ENCODE data around the gene SLC39A11.
"Not testable (repeated sequence)": the region's sequence is repeated elsewhere in the genome, so short reads cannot be mapped to it uniquely, and the experiment has no call there.

SLC39A11 gene

DNA sequence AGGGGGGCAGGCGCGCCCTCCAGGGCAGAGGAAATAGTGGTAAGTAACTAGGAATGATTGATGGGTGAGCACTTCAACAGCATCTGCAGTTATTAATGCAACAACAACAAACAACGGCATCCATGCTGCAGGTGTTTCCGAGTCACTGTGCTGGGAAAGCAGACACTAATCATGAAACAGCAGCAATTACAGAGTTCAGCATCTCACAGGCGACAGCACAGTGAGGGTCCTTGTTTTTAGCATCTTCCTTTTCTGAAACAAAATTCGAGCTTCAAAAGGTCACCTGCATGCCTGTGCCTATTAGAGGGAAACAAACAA is 191.9 kb downstream of the SLC39A11 start:
- no peak for DNase-seq

DNA sequence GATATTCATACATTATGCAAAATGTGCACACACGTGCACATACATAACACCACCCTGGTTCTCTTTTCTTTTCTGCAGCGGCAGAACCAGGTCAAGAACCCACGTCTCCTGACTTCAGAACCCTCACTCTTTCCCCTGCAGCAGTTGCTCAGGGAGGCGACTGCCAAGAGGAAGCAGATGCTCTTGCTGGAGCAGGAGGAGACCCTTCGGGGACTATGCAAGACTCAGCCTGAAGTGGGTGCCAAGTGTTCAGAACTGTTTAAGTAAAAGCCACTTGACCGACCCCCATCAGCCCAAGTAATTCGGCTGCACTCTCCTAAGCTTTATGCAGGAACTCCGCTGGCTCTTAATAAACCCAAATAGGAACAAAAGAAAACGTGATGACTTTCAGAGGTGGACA is 193.8 kb downstream of the SLC39A11 start:
- no peak for DNase-seq

DNA sequence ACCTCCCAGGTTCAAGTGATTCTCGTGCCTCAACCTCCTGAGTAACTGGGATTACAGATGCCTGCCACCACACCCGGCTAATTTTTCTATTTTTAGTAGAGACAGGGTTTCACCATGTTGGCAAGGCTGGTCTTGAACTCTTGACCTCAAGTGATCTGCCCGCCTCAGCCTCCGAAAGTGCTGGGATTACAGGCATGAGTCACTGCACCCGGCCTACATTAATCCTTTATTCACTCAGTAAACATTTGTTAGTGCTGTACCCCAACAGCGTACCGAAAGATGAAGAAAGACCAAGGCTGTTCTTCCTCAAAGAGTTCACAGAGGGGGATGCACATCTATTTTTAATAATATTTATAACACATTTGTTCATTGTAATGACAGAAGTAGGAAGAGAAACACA is 196.2 kb downstream of the SLC39A11 start:
- not testable (repeated sequence) for DNase-seq

- DNase-seq = no peak
Observed at GRCh38 chr17:72891627-72892026, 200.9 kb downstream of the SLC39A11 start.

DNA sequence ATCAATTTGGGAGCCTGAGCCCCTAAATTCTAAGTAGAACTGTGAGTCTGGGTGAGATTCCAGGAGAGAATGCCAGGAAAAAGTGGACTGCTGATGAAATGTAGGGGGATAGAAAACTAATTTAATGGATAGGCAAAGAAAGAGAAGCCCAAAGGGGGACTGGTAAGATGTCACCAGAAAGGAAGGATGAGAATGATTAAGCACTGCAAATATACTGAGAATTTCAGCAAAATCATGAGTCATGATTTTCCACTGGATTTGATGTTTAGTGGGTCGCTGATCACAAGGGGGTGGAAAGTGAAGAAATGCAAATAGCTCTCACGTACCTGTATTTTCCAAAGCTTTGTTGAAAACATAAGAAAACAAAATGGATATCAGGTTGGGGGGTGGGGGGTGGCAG is 201.8 kb downstream of the SLC39A11 start:
- DNase-seq = no peak

DNA sequence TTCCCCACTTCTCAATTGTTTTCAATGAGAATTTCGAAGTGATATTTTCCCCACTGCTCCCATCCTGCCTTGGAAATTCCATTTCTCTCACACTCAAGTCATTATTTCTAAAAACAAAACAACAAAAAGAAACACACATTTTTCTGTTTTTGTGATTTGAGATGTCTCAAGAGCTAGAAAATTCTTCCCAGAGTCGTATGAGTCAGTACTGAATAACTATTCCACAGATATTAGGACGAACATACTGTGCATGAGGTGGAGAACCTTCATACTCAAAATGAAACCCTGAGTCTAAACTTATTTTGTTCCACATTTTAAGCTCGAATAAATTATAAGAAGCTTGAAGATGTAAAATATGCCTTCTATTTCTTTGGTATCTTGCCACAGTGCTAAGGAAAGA is 204.6 kb downstream of the SLC39A11 start:
- DNase-seq = no peak

DNA sequence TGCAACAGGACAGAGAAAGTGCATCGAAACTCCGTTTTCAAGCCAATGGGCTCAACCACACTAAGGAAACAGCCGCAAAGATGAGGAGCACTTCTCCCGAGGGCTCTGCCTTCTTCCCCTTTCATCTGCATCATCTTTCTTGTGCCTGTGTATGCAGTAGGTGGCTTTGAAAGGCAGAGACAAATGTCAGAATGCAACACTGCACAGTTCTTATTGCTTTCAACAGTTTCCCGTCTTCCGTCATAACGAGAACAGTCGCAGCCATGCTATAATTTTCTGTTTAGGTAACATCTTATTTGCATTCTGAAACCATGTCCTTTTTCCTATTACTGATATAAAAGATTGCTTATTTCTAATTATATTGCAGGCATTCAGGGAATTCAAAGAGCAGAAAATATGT is 205.2 kb downstream of the SLC39A11 start:
- DNase-seq = no peak

DNA sequence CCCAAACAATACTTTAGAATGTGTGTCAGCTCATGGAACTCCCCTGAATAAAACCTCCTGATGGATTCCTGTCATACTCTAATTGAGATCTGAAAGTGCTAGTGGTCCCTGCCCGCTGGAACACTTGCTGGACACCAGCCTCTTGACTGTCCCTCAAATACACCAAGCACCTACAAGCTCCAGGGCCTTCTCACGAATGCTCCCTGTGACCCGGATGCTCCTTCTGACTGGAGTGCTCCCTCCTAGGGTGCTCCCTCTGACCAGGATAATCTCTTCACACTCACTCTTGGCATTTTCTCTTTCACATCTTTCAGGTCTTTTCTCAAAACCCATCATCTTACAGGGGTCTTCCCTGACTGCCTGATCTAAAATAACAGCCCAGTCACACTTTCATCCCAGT is 205.9 kb downstream of the SLC39A11 start:
- DNase-seq = no peak

- no peak for DNase-seq
Observed at GRCh38 chr17:72884066-72884465, 208.4 kb downstream of the SLC39A11 start.

DNA sequence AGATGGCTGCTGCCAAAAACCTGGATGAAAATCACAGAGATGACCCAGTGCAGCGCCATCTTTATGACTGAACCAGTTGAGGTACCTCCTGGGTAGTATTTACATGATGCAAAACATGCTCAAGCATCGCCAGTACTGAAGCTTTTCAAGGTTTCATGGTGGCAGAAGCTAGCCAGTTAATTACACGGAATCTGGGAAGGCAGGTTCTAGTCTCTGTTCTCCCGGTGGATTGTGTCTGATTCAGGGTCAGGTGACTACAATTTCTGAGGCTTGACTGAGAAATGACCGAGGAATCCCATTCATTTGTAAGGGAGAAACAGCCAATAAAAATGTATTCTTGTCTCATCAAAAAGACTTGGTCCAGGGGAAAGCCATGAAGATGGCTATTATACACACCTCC is 209.1 kb downstream of the SLC39A11 start:
- DNase-seq = no peak

GRCh38 chr17:72882426-72882825 is 210.1 kb downstream of the SLC39A11 start:
- no peak for DNase-seq

DNA sequence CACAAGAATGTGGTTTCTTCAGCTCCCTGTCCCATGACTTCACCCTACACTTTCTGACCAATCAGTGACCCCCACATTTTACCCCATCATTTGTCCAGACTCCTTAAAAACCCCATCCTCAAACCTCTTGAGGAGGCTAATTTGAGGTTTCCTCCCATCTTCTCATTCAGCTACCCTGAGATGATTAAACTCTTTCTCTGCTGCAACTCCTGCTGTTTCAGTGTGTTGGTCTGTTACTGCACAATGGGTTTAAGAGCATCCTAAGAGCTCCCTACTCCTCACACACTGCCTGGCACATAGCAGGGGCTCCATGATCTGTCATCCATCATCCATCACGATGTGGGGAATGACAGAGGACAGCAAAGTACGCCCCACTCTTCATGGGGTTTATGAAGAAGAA is 212.6 kb downstream of the SLC39A11 start:
- DNase-seq = no peak

DNA sequence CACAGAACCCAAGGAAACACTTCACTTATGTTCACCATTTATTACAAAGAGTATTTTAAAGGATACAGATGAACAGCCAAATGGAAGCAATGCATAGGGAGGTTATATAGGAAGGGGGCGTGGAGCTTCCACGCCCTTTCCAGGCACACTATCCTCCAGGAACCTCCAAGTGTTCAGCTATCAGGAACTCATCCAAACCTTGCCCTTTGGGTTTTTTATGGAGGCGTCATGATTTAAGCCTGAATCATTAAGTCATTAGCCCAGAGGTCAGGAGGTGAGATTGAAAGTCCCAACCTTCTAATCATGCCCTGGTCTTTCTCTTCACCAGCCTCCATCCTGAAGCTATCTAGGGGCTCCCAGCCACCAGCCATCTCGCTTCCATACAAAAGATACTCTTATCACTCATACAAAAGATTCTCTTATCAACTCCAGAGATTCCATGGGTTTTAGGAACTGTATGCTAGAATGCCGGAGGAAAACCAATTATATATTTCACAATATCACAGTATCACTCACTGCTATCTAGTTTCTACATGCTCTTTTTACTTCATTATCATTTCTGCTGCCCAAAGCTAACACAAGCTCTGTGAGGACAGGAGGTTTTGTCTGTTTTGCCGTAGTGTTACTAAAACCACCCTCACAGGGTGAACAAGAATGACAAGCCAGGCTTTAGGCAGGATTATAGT is 213.4 kb downstream of the SLC39A11 start:
- no peak for DNase-seq

- no peak for DNase-seq
Observed at GRCh38 chr17:72877348-72877747, 215.1 kb downstream of the SLC39A11 start.

DNA sequence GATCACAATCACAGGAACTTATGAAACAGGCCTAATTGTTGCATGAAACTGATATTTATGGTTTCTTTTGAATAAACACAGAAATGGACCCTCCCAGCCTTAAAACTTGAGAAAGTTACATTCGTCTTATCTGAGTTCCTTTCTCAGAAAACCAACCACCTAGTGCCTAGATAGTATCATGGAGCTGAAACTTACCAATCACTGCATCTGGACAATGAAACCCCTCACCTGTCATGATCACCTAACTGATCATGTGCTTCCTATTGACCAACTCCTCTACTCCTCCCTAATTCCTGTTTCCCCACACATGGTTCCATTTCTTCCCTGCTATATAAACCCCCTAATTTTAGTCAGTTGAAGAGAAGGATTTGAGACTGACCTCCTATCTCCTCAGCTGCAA is 216.1 kb downstream of the SLC39A11 start:
- no peak for DNase-seq

DNA sequence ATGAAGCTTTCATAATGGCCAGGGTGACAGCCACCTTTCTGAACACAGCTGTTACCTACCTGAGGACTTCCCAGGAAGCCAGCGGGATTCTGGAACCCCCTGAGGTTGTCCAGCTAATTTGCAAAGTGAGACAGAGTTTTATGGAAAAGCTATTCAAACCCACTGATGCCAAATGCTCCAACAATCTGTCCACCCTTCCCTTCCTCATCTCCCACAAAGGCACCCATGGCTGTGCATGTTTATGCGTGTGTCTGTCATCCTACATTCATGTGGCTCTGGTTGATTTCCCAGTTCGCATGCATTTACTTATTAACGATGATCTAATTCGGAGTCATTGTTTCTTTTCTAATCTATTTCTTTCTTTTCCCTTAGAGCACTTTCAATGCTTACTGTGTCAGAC is 217.1 kb downstream of the SLC39A11 start:
- DNase-seq = no peak

DNA sequence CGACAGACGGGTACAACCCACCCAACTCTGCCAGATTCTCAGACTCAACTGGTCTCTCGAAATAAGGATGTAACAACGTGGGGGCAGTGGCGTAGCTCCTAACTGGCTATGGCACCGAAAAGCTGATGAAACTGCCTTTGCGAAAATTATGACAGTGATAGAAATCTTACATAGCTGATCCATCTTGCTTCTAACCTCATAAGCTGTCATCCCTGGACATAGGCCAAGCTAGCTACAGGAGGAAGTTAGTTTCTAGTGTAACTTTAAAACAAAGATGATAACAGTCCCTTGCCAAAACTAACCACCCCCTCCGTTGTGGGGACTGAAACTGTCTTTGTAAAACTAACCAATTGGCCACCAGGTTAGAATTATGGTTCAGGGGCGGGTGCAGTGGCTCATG is 220.1 kb downstream of the SLC39A11 start:
- DNase-seq = no peak

DNA sequence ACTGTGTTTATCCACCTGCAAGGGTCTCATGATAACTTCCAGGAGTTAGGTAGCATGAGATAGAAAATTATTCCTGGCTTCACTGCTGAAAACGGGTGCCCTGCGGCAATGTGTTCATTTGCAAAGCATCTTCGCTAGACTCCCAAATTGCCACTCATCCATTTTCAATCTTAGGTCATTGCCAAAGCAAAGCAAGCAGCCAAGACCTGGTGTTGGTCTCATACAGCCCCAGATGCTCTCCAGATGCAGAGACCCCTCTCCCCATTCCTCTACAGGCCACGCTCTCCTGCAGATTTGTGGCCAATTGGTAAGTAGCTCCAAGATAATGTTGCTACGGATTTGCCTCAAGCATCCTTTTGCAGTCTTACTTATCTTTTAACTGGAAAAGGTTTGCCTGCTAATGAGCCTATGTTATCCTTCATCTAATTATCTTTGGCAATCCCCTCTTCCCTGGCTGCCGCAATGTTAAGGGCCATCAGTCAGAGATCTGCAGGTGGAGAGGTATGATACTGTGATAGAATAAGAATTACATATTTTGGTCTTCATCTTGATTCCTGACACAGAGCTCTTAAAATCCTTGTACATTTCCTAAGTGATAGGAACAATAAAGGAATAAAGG is 222.0 kb downstream of the SLC39A11 start:
- no peak for DNase-seq

GRCh38 chr17:72869630-72870029 is 222.9 kb downstream of the SLC39A11 start:
- DNase-seq = no peak

DNA sequence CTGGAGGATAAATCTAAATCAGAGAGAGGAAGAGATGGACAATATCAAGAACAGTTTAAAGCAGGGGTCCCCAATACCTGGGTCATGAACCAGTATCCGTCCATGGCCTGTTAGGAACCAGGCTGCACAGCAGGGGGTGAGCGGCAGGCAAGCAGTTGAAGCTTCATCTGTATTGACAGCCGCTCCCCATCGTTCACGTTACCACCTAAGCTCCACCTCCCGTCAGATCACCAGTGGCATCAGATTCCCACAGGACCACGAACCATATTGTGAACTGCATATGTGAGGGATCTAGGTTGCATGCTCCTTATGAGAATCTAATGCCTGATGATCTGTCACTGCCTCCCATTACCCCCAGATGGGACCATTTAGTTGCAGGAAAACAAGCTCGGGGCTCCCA is 226.5 kb downstream of the SLC39A11 start:
- no peak for DNase-seq

- no peak for DNase-seq
Observed at GRCh38 chr17:72863526-72864211, 228.8 kb downstream of the SLC39A11 start.

GRCh38 chr17:72862276-72862999 is 230.1 kb downstream of the SLC39A11 start:
- no peak for DNase-seq

DNA sequence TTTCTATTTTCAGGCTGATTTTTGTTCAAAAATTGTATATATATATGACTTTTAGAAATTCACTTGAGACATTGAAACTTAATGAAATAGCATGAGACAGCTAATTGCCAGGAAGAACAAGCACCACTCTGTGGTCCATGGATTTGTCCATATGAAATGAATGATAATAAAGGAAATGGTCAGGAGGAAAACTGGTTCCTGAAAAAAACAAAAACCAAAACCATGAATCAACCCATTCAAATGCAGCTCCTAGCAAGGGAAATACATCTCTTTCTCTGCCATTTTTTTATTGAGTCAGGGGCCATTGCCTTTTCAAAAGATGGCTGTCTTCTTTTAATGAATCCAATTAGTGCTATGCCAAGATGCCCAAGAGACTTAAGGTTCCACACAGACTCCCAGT is 230.7 kb downstream of the SLC39A11 start:
- no peak for DNase-seq

DNA sequence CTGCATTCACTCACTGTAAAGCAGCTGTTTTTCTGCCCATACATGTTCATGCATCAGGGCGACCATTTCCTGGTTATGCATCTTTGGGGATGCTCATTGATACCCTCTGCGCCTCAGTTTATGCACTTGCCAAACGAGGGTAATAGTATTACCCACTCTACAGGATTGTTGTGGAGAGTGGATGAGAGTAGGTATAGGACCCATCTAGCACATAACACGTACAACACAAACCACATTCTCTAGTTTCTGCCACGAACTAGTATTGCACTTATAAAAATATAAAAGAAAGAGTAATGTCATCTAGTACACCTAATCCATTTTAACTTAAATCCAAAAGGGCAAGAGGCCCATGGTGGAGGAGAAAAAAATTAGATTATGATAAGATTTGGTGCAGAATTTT is 231.7 kb downstream of the SLC39A11 start:
- DNase-seq = no peak

All from activated T-cell treated with anti-CD3 and anti-CD28 coated beads for 4 hours (primary cell).